GM04504 (cell line): Measurements from ENCODE around the gene SPINK8.

ENCODE experiments used
- DNase-seq: peaks from one replicate; pipeline ENCODE4 v3.0.0-alpha.2; 2012; ENCODE audit warnings: low read depth

The SPINK8 gene

DNA sequence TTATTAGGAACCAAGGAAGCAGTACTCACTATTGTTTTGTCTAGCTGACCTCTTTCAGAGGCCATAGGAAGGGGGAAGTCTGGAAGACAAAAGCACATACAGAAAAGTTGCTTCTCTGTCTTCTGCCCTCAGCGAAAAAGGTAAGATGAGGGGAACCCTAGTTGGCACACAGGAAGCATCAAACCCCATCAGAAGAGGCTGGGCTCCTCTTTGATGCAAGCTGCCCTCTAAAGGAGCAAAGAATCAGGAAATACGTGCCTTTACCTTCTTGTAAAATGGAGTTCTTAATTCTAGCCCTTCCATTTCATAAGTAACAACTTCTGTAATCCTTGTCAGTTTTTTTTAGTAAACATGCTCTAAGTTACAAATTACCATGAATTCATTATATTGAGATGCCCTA, 12.5 kb downstream of the SPINK8 start:
- no peak for DNase-seq

DNA sequence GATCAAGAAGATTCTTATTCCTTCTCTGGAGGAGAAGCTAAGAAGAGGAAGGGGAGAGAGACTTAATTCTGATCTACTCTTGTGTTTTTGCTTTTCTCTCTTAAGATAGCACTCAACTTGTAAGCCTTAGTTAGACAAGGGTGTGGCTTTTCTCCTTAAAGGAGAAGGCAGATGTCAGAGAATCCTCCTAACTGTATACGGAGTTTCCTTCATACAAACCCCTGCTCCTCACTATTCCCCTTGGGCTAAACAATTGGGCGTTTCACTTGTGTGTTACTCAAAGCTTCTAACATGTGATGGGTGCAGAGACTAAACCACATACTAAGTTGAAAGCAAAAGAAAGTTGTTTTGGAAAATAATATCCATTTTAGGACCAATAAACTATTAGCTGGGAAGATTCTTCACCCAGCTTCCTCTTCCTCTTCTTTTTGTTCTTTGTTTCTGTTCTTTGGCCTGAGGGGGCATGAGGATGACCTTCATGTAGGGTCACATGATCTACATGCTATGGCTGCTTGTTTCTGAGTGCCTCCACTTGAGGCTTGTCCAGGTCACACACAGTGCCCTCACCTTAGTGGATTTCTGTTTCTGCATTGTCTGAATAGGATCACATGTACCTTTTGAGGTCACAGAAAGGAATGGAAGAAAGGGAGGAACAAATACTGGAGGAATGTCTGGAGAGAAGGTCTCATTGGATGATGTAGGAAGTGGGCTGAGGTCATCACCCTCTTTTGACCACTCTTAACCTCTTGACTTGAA, 14.6 kb downstream of the SPINK8 start:
- DNase-seq: no peak

DNA sequence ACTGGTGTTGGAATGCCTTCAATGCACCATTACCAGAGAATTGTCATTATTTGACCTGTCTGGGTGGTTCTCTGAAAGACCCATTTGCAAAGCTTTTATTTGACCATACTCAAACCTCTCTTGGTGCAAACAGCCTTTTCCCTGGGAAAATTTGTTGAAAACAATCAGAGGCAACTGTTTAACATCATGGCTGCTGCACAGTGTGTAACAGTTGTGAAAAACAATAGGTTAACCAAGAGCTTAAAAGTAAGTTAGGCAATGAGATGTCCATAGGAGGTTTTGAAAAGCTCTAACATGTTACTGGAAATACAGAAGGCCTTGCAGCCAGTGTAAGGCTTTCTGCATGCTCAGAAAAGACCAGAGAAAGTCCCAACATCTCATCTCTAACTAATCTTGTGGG, 18.9 kb downstream of the SPINK8 start:
- no peak for DNase-seq

DNA sequence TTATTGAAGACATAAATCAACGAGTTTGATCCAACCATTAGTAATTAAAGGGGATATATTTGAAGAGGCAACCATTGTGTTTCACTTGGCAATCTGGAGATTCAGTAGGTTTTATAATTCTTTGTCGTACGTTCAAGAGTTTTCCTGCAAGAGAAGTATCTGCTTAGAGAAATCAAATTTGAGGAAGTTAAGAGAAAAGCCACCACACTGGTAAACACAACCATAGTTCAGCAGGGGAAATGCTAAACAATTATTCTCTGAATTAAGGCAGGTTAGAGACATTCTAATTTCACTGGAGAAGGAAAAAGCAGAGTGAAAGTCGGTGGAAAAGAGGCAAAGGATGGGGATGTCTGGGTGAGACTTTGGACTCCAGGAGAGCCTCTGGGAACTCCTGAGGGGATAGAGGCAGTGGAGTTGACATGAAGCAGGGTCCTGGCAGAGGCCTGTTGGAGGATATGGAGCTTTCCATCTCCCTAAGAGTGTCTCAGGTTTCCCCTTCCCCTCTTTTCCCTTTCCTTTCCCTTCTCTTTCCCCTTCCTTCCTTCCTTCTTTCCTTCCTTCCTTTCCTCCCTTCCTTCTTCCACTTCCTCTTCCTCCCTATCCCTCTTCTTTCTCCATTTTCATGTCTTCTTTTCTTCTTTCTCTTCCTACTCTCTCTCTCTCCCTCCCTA, 26.5 kb downstream of the SPINK8 start:
- DNase-seq: no peak

DNA sequence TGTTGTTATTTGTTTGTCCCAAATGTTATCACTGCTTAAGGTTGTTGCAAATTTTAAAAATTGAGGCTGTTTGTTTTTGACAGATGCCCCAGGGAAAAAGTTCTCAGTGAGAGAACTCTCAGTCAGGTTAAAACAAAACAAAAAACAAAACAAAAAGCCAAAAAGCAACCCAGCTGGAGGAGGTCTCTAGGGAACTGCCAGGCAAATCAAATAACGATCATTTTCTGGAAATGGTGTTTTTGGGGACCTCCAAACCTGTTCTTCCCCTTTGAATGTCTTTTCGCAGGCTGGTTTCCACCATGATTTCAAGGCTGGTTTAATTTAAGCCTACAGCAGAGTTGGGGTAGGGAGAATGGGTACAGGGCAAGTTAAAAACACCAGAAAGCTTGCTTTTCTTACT, 27.2 kb downstream of the SPINK8 start:
- no peak for DNase-seq

DNA sequence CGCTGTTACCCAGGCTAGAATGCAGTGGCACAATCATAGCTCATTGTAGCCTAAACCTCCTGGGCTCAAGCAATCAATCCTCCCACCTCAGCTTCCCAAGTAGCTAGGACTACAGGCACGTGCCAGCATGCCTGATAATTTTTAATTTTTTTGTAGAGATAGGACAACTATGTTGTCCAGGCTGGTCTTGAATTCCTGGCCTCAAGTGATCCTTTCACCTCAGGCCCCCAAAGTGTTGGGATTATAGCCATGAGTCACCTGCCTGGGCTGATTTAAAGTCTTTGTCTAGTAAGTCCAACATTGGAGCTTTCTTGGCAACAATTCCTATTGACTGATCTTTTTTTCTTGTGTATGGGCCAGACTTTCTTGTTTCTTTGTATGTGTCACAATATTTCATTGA, 28.1 kb downstream of the SPINK8 start:
- no peak for DNase-seq

DNA sequence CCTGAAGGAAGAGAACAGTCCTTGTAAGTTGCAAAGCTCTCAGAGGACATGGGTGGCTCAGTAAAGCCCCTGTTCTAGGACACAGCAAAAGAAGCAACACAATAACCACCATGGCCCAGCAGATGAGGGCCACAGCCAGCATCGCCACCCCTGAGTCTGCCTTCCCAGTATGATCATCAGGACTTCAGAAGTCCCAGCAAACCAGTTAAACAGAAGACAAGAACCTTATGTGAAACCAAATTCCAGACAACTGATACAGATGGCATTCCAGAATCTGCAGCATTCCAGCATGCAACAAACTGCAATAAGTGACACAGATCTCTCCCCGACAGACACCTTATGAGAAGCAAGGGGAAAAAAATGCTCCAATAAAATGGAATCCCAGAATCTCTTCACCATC, 30.4 kb downstream of the SPINK8 start:
- DNase-seq: no peak

DNA sequence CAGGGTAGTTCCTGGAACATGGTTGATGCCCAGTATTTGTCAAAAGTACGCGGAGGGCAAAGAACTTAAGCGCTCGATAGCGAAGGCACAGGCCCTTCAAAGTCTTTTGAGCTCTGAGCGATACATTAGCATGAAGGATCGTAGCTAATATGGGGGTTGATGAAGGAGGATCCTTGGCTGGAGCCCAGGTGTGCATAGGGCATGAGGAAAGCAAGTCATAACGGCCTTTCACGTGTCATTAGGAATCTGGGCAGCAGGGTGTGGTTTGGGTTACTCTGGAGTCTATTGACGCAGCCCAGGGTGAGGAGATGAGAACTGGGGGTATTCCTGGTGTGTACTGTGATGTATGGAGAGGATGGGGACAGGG, 31.7 kb downstream of the SPINK8 start:
- peak; percentile 4 for DNase-seq

DNA sequence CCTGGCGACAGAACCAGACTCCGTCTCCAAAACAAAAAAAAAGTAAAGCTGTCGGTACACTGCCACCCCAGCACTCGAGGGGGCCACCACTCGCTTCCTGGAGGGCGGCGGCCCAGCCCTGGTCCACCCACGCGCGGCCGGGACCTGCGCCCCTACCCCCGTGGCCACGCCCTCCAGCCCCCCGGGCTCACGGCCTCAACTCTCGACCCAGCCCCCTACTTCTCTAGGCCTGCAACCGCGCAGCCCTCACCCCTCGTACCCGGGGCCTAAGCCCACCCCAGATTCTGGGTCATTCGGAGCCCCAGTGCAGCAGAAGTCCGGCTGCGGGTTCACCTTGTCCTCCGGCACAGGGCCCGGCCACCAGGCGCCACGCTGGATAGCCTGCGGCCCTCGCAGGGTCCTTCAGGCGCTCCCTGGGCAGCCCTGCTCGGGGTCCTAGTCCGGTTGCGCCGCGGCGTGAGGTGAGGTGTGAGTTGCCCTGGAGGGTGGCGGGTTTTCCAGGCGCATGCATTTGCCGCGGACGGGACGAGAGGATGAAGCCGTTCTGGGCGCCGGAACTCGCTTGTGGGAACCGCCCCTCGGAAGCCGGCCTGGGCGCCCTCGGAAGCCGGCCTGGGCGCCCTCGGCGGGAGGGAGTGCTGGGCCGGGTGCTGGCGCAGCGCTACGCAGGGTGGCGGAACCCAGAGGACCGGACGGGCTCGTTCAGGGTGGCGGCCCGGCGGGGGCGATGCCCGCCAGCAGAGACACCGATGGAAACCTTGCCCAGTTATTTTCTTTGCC, 32.3 kb downstream of the SPINK8 start, which contains the start of gene NME6:
NME6 (minus strand) TSS at position 348 of the 780 bp plus-strand sequence.
- peak; percentile 75 for DNase-seq

DNA sequence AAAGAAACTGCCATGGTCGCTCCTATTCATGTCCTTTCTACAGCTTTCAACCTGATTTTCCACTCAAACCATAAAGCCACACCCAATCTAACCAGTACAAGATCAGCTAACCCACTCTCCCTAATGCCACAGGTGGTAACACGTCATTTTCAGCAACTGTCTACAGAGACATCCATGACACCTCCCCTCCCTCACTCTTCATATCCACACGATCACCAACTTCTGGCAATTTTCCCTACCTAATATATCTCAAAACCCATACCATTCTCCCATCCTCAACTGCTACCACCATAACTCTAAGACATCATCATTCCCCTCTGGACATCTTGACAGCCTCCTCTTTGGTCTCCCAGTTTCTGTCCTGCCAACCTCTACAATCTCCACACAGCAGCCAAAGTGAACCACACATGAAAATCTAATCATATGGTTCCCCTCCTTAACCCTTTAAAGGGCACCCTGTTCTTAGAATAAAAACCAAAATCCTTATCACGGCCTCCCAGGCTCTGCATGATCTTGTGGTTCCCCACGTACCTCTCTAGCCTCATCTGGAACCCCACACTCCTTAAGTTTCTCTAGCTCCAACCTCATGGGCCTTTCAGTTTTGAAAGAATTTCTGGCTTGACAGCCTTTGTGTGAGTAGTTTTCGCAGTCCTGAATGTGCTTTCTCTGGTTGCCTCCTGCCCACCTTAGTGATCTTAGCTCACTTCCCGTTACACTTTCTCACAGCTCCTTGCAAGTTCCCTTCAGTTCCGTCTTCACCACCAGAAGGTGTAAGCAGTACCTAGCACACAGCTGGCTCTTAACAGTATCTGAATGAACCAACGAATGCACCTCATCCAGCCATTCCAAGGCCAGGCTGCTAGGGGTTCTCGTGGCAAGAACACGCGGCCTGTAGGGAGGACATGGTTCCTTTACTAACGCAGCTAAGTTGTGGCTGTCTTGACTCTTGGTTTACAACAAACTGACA, 33.4 kb downstream of the SPINK8 start:
- no peak for DNase-seq

DNA sequence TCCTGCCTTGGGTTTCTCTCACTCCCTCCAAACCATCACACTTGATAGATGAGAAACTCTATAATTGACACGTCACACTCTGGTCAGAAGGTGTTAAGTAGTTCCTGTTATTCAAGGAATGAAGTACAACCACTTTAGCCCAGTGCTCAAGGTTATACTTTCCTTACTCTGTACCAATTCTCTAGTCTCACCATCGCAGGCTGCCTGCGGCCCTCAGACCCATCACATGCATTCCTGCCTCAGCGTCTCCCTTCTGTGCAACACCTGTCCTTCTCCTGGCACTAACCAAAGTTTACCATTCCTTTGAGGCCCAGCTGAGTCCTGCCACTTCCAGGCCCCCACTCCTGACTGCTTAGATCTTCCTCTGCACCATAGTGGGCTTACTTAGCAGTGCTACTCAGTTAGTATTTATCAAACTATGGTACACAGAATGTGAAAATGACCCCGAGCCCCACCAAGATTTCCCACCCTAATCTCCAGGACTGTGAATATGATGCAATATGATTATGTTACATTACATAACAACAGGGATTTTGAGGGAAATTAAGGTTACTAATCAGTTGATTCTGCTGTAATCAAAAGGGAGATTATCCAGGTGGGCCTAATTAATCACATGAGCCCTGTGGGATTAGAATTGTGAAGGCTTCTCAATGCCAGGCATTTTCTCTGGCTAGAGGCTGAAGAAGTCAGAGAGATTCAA, 36.2 kb downstream of the SPINK8 start:
- DNase-seq: no peak

DNA sequence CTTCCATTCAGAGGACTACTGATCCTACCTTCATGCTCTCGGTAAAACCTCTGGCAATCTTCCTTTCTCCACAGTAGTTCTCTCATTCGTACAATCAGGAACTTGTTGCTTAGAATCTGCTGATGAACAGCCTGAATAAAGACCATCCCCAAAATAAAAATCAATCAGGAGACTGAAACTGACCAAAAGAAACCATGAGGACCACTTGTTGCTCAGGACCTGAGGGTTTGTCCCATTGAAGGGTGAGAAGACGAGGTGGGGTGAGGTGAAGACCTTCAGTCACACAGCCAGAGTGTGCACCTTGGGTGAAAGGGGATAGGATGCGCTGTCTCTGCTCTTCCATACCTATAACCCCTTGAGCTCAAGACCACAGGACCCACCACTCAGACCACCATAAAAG, 36.8 kb downstream of the SPINK8 start:
- no peak for DNase-seq

DNA sequence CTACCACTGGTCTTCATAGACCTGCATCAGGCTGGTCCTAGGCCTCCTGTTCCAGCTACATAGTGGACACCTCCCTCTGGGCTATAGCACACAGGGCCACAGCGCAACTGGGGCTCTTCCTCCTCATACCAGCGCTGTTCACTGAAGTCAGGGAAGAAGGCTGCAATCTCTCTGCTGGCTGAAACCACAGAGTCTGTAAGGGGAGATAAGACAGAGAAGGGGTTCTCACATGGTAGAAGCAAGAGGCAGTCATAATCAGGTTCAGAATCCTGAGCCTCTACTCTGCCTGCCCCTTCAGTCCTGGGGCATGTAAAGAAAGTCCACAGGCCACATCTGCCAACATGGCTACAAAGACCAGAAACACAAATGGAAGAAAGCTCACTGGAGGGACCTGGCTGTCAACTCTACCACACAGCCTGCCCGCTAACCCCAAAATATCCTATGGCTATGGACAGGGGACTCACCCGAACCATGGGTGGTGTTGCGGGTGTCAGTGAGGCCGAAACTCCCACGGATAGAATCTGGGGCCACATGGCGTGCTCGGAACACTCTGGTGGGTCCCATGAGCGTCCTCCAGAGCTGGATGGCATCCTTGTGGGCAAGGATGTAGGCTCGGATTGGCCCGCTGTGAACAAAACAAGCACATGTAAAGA, 38.7 kb downstream of the SPINK8 start:
- DNase-seq: no peak

DNA sequence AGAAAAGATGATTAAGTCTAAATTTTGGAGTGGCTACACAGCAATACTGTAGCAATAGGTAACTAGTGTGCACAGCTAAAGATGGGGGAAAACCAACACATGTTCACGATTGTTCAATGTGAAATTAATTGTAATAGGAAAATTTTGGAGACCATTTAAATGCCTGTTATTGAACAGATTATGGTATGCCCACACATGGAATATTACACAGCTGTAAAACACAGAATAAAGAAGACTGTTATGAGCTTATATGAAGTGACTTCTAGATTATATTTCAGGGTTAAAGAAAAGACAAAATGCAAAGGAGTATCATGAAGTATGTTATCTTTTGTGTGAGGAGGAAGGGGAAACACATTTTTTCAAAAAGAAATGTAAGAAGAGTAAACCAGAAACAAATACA, 43.8 kb downstream of the SPINK8 start:
- DNase-seq: no peak

DNA sequence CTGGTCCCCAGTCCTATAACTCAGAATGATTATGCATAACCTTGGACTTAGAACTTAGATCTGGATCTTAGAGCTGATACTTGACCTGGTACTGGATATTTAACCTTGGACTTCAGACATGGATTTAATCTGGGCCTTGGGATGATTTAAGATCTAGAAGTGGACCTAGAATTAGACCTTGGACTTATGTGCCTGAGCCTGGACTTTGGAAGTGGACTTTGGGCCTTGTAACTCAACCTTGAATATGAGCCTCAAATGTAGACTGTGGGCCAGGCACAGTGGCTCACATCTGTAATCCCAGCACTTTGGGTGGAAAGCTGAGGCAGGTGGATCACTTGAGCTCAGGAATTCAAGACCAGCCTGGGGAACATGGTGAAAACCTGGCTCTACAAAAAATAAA, 46.4 kb downstream of the SPINK8 start:
- no peak for DNase-seq

DNA sequence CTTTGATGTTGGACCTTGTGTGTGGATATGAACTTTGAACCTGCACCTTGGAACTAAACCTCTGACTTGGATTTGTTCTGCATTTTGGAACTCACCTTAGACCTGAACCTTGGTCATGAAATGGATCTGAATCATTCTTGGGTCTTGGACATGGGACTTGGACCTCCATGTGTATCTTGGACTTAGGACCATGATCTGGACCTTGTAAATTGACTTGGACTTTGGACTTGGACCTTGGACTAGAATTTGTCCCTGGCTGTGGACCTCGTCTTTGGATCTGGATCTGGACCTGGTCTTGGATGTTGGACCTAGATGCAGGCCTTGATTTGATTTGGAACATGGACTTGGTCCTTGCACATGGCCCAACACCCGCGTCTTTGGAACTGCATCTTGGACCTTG, 47.2 kb downstream of the SPINK8 start:
- no peak for DNase-seq

DNA sequence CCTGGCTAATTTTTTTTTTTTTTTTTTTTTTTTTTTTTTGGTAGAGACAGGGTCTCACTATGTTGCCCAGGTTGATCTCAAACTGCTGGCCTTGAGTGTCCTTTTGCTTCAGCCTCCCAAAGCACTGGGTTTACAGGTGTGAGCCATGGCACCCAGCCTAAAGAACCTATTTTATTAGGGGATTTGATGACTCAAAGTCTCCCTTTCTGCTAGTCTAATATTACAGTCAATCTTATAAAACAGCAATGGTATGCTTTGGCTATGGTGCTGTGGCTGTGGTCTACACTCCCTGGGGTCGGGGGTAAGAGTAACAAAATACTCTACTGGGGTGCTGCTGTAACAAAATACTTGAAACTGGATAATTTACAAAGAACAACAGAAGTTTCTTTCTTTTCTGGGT, 47.8 kb downstream of the SPINK8 start:
- no peak for DNase-seq

DNA sequence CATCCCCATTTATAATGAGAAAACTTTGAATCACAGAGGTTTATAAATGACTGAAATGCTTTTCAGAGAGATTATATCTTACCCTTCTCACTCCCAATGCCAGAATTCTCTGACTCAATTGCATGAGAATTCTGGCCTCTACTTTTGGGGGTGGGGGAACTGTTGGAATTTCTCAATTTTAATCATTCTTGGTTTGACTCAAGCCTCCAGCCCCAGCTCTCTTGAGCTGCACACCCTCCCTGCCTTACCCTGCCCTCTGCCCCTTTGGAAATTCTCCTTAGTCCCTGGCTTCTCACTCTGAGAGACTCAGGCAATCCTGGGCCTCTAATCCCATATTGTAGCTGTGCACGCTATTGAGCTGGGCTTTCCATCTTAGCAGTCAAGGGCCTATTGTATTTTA, 48.3 kb downstream of the SPINK8 start:
- DNase-seq: peak; percentile 30

DNA sequence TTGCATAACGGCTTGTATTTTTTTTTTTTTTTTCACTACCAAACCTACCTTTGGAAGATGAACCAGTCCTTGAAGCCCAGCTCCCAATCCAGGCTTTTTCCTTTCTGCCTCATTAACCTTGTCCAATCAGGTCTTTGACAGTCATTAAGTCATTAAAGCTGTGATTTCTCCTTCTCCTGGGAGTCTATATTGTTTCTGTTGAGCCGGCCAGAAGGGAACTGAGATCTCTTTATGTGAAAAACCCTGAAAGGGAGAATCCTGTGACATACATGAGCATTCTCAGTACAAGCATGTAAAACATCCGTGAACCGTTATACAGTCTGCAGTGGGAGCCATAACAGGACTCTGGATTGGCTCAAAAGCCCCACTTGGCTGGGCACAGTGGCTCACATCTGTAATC, 52.6 kb downstream of the SPINK8 start:
- DNase-seq: no peak

DNA sequence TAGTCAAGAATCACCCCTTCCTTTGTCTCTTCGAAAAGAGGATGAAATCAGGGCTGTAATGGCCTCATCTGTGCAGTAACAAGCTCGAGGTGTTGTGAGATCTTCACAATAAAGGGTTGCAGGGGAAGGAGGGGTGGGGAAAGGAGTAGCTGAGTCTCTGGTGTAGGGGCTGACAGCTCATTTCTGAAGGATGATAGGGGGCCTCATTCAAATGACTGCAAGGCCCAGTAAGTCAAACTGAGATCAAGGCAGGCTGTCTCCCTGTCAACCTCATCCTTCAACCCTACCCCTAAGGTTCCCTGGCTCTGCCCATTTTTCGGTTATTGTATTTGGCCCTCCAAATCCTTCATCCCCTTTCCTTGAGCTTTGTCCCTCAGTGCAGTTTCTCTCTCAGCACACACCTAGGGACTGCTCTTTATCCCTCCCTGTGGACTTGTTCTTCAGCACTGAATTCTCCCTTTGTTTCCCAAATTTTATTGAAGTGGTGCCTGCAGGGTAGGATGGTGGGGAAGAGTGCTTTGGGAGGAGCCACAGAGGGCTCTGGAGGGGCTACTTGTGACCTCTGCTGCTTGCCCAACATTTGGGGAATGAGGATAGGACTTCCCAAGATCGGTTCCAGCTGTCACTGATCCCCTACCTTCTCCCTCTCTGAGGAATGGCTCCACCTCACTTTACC, 54.4 kb downstream of the SPINK8 start:
- DNase-seq: no peak
